ENCODE measurements around the gene RASAL2.

DNA sequence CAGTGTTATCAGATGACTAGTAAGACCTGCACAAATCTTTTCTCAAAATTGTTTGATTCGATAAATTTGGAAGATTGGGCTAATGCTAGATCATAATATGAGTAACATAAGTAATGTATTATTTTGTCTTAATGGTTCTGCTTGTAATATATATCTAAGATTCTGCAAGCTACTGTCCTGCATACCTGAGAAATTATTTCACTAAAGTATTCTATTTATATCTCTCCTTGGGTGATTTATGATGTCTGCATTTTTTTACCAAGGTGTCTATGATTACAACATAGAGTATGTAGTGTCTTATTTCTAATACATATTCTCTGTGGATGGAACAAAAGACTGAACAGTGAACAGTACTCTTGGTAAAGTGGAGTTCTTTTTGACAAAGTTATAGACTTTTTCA lies 236.2 kb downstream of the RASAL2 start:
- TF ChIP-seq, protein P1, sequence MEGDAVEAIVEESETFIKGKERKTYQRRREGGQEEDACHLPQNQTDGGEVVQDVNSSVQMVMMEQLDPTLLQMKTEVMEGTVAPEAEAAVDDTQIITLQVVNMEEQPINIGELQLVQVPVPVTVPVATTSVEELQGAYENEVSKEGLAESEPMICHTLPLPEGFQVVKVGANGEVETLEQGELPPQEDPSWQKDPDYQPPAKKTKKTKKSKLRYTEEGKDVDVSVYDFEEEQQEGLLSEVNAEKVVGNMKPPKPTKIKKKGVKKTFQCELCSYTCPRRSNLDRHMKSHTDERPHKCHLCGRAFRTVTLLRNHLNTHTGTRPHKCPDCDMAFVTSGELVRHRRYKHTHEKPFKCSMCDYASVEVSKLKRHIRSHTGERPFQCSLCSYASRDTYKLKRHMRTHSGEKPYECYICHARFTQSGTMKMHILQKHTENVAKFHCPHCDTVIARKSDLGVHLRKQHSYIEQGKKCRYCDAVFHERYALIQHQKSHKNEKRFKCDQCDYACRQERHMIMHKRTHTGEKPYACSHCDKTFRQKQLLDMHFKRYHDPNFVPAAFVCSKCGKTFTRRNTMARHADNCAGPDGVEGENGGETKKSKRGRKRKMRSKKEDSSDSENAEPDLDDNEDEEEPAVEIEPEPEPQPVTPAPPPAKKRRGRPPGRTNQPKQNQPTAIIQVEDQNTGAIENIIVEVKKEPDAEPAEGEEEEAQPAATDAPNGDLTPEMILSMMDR (IDR thresholded peaks at IDR 0.05; ENCODE audit: insufficient read depth, low read depth, low read length): no peak
- TF ChIP-seq EZH2 (IDR thresholded peaks at IDR 0.05; ENCODE audit: insufficient read depth, low read length): no peak
